Caco-2 (cell line): ENCODE measurements around the gene SORBS1. TPM values are rescaled to one million over a fixed set of nuclear protein-coding genes. Genes with fewer than 3 reads are reported as not detected.

ENCODE experiments used
- BruUV-seq: library from RNA; stranded (reverse); fragments of 400-500 nt; replicated peaks from 2 replicates; lab custom pipeline; 2021; lab: Mats Ljungman, UMichigan
- CTCF ChIA-PET: fragments of 300-600 bp; sonication (Branson Sonifier 250); formaldehyde crosslinking; loops from one replicate; lab custom pipeline; 2022; ENCODE audit warnings: antibody characterized with exemption; lab: Charles Lee
- POLR2A ChIA-PET: fragments of 300-600 bp; sonication (Branson Sonifier 250); formaldehyde crosslinking; loops from one replicate; lab custom pipeline; 2022; ENCODE audit warnings: antibody characterized with exemption; lab: Charles Lee
- DNase-seq, 2 experiments: peaks; one replicate each; pipeline versions ENCODE4 v3.0.0 to v3.0.0-alpha.2; 2020 to 2022
- H3K27me3 ChIP-seq: replicated peaks from 2 replicates; pipeline ENCODE4 v1.6.0; 2011; ENCODE audit warnings: low read length; ENCODE audit not compliant: control insufficient read depth, insufficient read depth
- H3K36me3 ChIP-seq: 2 replicates; pipeline ENCODE4 v1.5.1; 2011; ENCODE audit warnings: low read length; ENCODE audit not compliant: control insufficient read depth, insufficient read depth
- H3K4me1 ChIP-seq: fragments of 250-450 bp; sonication (Bioruptor Pico); 2 replicates; pipeline ENCODE4 v1.5.1; 2020; ENCODE audit warnings: mild to moderate bottlenecking
- H3K4me3 ChIP-seq: 2 replicates; pipeline ENCODE4 v1.5.1; 2011; ENCODE audit warnings: low read depth, mild to moderate bottlenecking, control low read depth, low read length
- H3K9me3 ChIP-seq: fragments of 250-450 bp; sonication (Bioruptor Pico); 2 replicates; pipeline ENCODE4 v1.5.1; 2020; ENCODE audit warnings: mild to moderate bottlenecking, moderate library complexity
- H3K27ac Mint-ChIP-seq: one replicate; pipeline ENCODE4 v1.8.0; 2022; ENCODE audit warnings: mixed read lengths; ENCODE audit not compliant: unreplicated experiment
- H3K27me3 Mint-ChIP-seq: one replicate; pipeline ENCODE4 v1.8.0; 2022; ENCODE audit warnings: mixed read lengths; ENCODE audit not compliant: insufficient read depth, unreplicated experiment
- H3K36me3 Mint-ChIP-seq: one replicate; pipeline ENCODE4 v1.8.0; 2022; ENCODE audit warnings: mild to moderate bottlenecking, mixed read lengths; ENCODE audit not compliant: insufficient read depth, unreplicated experiment
- H3K4me1 Mint-ChIP-seq: one replicate; pipeline ENCODE4 v1.8.0; 2022; ENCODE audit warnings: low read depth, mixed read lengths; ENCODE audit not compliant: unreplicated experiment
- H3K4me3 Mint-ChIP-seq: one replicate; pipeline ENCODE4 v1.8.0; 2022; ENCODE audit warnings: mild to moderate bottlenecking, moderate library complexity, mixed read lengths; ENCODE audit not compliant: unreplicated experiment
- H3K9me3 Mint-ChIP-seq: one replicate; pipeline ENCODE4 v1.8.0; 2022; ENCODE audit warnings: mixed read lengths; ENCODE audit not compliant: unreplicated experiment
- CTCF ChIP-seq, 2 experiments: fragments of 200-600 bp in 1 of 2; IDR thresholded peaks; 1 replicate in 1 of 2; 2 replicates in 1 of 2; pipeline versions ENCODE4 v1.5.1 to v1.8.0; 2011 to 2022; ENCODE audit warnings: antibody characterized with exemption in 1 of 2, control low read depth in 1 of 2, inconsistent platforms in 1 of 2, low read depth in 1 of 2, low read length in 1 of 2, mild to moderate bottlenecking in 1 of 2, moderate library complexity in 1 of 2; ENCODE audit not compliant: insufficient read depth in 1 of 2, severe bottlenecking in 1 of 2, unreplicated experiment in 1 of 2
- intact Hi-C: fragments of 100-400 bp; cut with micrococcal nuclease; formaldehyde crosslinking; loops from one replicate; pipeline ENCODE4 v1.10.0; 2022; ENCODE audit not compliant: unreplicated experiment
- total RNA-seq: library from RNA; stranded (reverse); gene quantifications from 2 replicates; pipeline ENCODE4 v1.2.3, GENCODE V29; 2022

The SORBS1 gene
- total RNA-seq, 1 experiment from 2014 or later = 39.3 TPM

- H3K4me1 ChIP-seq = peaks cover 70% of the 10 kb centered on the region
Observed at GRCh38 chr10:95332666-95333249, 228.4 kb downstream of the SORBS1 start.

GRCh38 chr10:95331596-95332130 is 229.5 kb downstream of the SORBS1 start:
- Histone ChIP-seq H3K4me1 (peaks cover 66% of the 10 kb centered on the region), H3K4me3 (no peak overlapping the region), H3K9me3 (no peaks in the 10 kb centered on the region), H3K36me3 (peaks cover 2% of the 10 kb centered on the region; the same call in 1 of the 2 replicates), H3K27me3 (no peaks in the 10 kb centered on the region)
- BruUV-seq = no TSS peak
- peak; percentile 34 to 58 for DNase-seq
- H3K4me3 Mint-ChIP-seq = peak overlapping the region; percentile 10
- no peaks in the 10 kb centered on the region for H3K9me3 Mint-ChIP-seq
- peaks cover 29% of the 10 kb centered on the region for H3K4me1 Mint-ChIP-seq
- intact Hi-C loops = loop anchor here (1.0 to 2.0 kb wide), 2 partner anchors 16 to 71 kb away; no protein-coding TSS in a partner anchor
- ChIA-PET POLR2A (no interaction called here), CTCF (no interaction called here)
- peaks cover 23% of the 10 kb centered on the region for H3K36me3 Mint-ChIP-seq
- H3K27ac Mint-ChIP-seq = peak overlapping the region; percentile 73
- no peak for TF ChIP-seq CTCF (IDR thresholded peaks at IDR 0.05; ENCODE audit: insufficient read depth in 1 of 2, low read depth in 1 of 2, low read length in 1 of 2, severe bottlenecking in 1 of 2, unreplicated experiment in 1 of 2)
- H3K27me3 Mint-ChIP-seq = no peaks in the 10 kb centered on the region

More at GRCh38 chr10:95332666-95333249, 228.4 kb downstream of the SORBS1 start:
- Histone ChIP-seq H3K36me3 (peaks cover 2% of the 10 kb centered on the region; the same call in 1 of the 2 replicates), H3K4me3 (no peak overlapping the region), H3K9me3 (no peaks in the 10 kb centered on the region), H3K27me3 (no peaks in the 10 kb centered on the region)
- no peaks in the 10 kb centered on the region for H3K9me3 Mint-ChIP-seq
- H3K27ac Mint-ChIP-seq = peak overlapping the region; percentile 73
- H3K27me3 Mint-ChIP-seq = no peaks in the 10 kb centered on the region
- DNase-seq = no peak
- peaks cover 23% of the 10 kb centered on the region for H3K36me3 Mint-ChIP-seq
- ChIA-PET POLR2A (no interaction called here), CTCF (interaction anchor here (0.7 kb wide), 2 partner anchors 190 to 310 kb away, joined by 3 to 5 read pairs; no protein-coding TSS in a partner anchor)
- no peak for TF ChIP-seq CTCF (IDR thresholded peaks at IDR 0.05; ENCODE audit: insufficient read depth in 1 of 2, low read depth in 1 of 2, low read length in 1 of 2, severe bottlenecking in 1 of 2, unreplicated experiment in 1 of 2)
- BruUV-seq = no TSS peak
- peaks cover 33% of the 10 kb centered on the region for H3K4me1 Mint-ChIP-seq
- no peak overlapping the region for H3K4me3 Mint-ChIP-seq
- intact Hi-C loops = no loop called here

- ChIA-PET POLR2A (no interaction called here), CTCF (no interaction called here)
- Histone ChIP-seq H3K36me3 (no peaks in the 10 kb centered on the region; the same call in 1 of the 2 replicates), H3K9me3 (no peaks in the 10 kb centered on the region), H3K4me1 (peaks cover 62% of the 10 kb centered on the region), H3K4me3 (no peak overlapping the region), H3K27me3 (no peaks in the 10 kb centered on the region)
- intact Hi-C loops = loop anchor here (1.0 to 2.0 kb wide), 4 partner anchors 16 to 70 kb away; no protein-coding TSS in a partner anchor
- peaks cover 19% of the 10 kb centered on the region for H3K36me3 Mint-ChIP-seq
- H3K4me3 Mint-ChIP-seq = peak overlapping the region; percentile 10
- peaks cover 29% of the 10 kb centered on the region for H3K4me1 Mint-ChIP-seq
- H3K27me3 Mint-ChIP-seq = no peaks in the 10 kb centered on the region
- no peaks in the 10 kb centered on the region for H3K9me3 Mint-ChIP-seq
- H3K27ac Mint-ChIP-seq = peak overlapping the region; percentile 73
- DNase-seq = no peak
- BruUV-seq = TSS peak; percentile 43
- TF ChIP-seq CTCF (IDR thresholded peaks at IDR 0.05; ENCODE audit: insufficient read depth in 1 of 2, low read depth in 1 of 2, low read length in 1 of 2, severe bottlenecking in 1 of 2, unreplicated experiment in 1 of 2) = no peak
Observed at GRCh38 chr10:95330966-95331453, 230.2 kb downstream of the SORBS1 start.
